IPS-15b (cell line): ENCODE data around the gene MAGEL2.

Experiments
- H3K27me3 ChIP-seq: one replicate; pipeline ENCODE4 v1.6.1; 2013; ENCODE audit warnings: low read length; ENCODE audit not compliant: control insufficient read depth, insufficient read depth
- H3K36me3 ChIP-seq: one replicate; pipeline ENCODE4 v1.6.1; 2013; ENCODE audit warnings: low read length; ENCODE audit not compliant: control insufficient read depth, insufficient read depth
- H3K4me1 ChIP-seq: one replicate; pipeline ENCODE4 v1.6.1; 2013; ENCODE audit warnings: mild to moderate bottlenecking, low read length; ENCODE audit not compliant: control insufficient read depth, insufficient read depth
- H3K4me3 ChIP-seq: one replicate; pipeline ENCODE4 v1.5.1; 2013; ENCODE audit warnings: low read depth, low read length
- H3K9ac ChIP-seq: one replicate; pipeline ENCODE4 v1.6.1; 2013; ENCODE audit warnings: low read depth, mild to moderate bottlenecking, low read length
- H3K9me3 ChIP-seq: one replicate; pipeline ENCODE4 v1.6.1; 2013; ENCODE audit warnings: mild to moderate bottlenecking, low read length; ENCODE audit not compliant: control insufficient read depth, insufficient read depth

Gene MAGEL2

DNA sequence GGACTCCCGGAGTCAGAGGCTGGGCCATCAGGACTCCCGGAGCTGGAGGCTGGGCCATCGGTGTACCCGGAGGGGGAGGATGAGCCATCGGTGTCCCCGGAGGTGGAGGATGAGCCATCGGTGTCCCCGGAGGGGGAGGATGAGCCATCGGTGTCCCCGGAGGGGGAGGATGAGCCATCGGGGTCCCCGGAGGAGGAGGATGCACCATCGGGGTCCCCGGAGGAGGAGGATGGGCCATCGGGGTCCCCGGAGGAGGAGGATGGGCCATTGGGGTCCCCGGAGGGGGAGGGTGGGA lies 719 bp downstream of the MAGEL2 start:
- H3K9ac ChIP-seq = no peak overlapping the region
- peaks cover 6% of the 10 kb centered on the region for H3K27me3 ChIP-seq
- no peaks in the 10 kb centered on the region for H3K9me3 ChIP-seq
- H3K4me1 ChIP-seq = peaks cover 2% of the 10 kb centered on the region
- no peaks in the 10 kb centered on the region for H3K36me3 ChIP-seq
- H3K4me3 ChIP-seq = peak overlapping the region; percentile 87

DNA sequence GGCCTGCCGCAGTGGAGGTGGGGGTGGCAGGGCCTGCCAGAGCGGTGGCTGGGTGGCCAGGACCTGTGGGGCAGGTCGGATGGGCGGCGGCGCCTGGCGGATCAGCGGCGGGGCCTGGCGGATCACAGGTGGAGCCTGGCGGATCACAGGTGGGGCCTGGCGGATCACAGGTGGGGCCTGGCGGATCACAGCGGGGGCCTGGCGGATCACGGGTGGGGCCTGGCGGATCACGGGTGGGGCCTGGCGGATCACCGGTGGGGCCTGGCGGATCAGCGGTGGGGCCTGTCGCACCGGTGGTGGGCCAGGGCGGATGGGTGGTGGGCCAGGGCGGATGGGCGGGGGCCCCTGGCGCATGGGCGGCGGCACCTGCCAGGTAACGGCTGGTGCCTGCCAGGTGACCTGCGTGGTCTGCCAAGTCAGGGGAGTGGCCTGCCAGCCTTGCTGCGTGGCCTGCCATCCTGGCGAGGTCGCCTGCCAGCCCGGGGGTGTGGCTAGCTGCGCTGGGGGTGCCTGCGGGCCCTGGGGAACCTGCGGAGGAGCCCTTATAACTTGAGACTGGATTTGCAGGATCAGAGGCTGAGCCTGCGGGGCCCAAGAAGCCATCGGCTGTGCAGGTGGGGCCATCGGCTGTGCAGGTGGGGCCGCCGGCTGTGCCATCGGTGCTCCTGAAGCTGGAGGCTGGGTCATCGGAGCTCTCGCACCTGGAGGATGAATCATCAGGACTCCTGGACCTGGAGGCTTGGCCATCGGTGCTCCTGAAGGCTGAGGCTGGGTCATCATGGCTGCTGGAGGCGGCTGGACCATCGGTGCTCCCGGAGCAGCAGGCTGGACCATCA lies 1.3 kb downstream of the MAGEL2 start:
- Histone ChIP-seq H3K27me3 (peaks cover 6% of the 10 kb centered on the region), H3K4me3 (peak overlapping the region; percentile 87), H3K4me1 (peaks cover 2% of the 10 kb centered on the region), H3K9me3 (no peaks in the 10 kb centered on the region), H3K36me3 (no peaks in the 10 kb centered on the region), H3K9ac (no peak overlapping the region)

DNA sequence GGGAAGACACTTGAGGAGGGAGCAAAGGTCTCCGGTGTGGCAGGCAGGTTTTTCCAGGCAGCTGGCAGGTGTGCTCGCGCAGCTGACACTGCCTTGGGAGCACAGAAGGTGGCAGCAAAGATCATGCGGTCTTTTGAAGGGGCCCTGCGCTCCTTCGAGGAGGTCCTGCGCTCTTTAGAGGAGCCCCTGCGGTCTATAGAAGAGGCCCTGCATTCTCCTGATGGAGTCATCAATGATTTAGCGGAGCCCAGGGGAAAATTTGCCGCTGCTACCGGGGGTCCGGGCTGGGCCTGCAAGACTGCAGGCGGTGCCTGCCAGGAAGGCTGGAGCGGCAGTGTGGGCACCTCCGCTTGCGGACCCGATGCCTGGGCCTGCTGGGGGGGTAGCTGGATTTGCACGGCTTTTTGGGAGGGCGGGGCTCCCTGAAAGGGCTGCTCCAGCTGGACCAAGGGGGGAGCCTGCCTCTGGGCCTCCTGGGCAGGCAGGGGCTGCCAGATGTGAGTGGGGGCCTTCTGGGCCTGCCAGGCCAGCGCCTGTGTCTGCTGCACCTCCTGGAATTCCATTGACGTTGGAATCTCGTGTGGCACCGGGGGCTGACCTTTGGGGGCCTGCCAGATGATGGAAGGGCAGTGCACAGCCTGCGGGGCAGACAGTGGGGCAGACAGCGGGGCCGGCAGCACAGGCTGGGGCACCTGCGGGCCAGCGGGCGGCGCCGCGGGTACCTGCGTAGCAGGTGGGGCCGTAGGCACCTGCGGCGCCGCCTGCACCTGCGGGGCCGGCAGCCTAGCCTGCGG lies 2.1 kb downstream of the MAGEL2 start:
- no peaks in the 10 kb centered on the region for H3K9me3 ChIP-seq
- peaks cover 2% of the 10 kb centered on the region for H3K4me1 ChIP-seq
- H3K4me3 ChIP-seq = peak overlapping the region; percentile 22

GRCh38 chr15:23644829-23645228 lies 2.8 kb downstream of the MAGEL2 start:
- Histone ChIP-seq H3K4me1 (peaks cover 2% of the 10 kb centered on the region), H3K9me3 (no peaks in the 10 kb centered on the region), H3K27me3 (peaks cover 6% of the 10 kb centered on the region), H3K36me3 (no peaks in the 10 kb centered on the region), H3K4me3 (no peak overlapping the region), H3K9ac (no peak overlapping the region)

More for the DNA sequence above, 2.1 kb downstream of the MAGEL2 start:
- H3K36me3 ChIP-seq = no peaks in the 10 kb centered on the region
- H3K9ac ChIP-seq = no peak overlapping the region
- peaks cover 6% of the 10 kb centered on the region for H3K27me3 ChIP-seq

DNA sequence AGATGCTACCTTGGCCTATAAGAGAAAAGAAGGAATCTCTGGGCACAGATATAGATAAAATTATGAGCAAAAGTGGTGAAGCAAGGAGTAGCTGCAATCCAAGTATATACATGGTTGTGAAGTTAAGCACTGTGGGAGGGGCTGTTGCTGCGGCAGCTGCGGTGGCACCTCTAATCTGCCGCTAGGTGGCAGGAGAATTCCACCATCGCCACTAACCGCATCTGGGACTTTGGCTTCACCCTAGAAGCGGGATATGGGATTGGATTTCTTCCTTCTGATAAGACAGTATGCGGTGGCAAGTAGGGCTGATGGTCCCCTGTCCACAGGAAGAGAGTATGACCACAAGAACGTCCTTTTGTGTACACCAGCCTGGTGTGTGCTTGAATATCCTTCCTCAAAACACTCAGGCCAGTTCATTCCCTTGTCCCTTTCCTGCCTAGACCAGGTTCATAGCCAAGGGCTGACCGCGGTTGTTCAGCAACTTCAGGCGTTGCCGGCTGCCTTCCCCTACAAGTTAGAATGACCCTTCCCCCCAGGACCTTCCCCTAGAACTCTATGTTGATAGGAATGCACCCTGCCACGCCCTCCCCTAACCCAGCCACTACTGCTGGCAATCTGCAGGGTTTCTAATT lies 5.1 kb downstream of the MAGEL2 start:
- Histone ChIP-seq H3K9ac (no peak overlapping the region), H3K9me3 (no peaks in the 10 kb centered on the region), H3K36me3 (no peaks in the 10 kb centered on the region), H3K27me3 (no peaks in the 10 kb centered on the region), H3K4me1 (no peaks in the 10 kb centered on the region), H3K4me3 (peak overlapping the region; percentile 50)

- peaks cover under 1% of the 10 kb centered on the region for H3K4me1 ChIP-seq
- H3K4me3 ChIP-seq = no peak overlapping the region
- no peak overlapping the region for H3K9ac ChIP-seq
- H3K27me3 ChIP-seq = peaks cover 45% of the 10 kb centered on the region
- H3K9me3 ChIP-seq = no peaks in the 10 kb centered on the region
- no peaks in the 10 kb centered on the region for H3K36me3 ChIP-seq
Measured at GRCh38 chr15:23634181-23634580, 13.5 kb downstream of the MAGEL2 start.

DNA sequence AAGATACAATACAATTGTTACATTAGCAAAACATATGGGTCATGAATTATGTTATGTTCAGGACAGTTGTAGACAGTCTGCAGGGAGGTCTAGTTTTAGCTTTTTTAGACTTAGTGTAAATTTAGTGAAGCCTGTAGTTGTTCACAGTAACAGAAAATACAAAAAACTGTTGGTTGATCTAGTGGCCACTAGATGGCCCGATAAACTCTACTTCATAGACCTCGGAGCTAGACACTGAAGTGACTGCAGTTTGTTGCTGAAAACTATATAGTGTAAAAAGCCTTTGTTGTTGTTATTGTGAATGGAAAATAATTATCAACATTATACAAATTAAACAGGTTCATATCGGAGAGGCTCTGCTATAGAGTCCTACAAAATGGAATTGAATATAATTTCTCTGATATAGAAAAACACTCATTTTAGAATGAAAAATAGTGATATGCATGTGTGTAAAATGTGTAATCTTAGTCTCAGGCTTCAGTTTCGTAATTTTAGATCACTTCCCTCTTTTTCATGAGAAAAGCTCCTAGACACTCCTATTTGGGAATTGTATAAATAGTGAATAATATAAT lies 18.3 kb downstream of the MAGEL2 start:
- Histone ChIP-seq H3K4me3 (peak overlapping the region; percentile 6), H3K4me1 (peaks cover 3% of the 10 kb centered on the region), H3K27me3 (peaks cover 82% of the 10 kb centered on the region)

GRCh38 chr15:23628612-23629233 lies 18.9 kb downstream of the MAGEL2 start:
- H3K4me1 ChIP-seq = peaks cover 3% of the 10 kb centered on the region
- peaks cover 84% of the 10 kb centered on the region for H3K27me3 ChIP-seq
- H3K9me3 ChIP-seq = no peaks in the 10 kb centered on the region
- peak overlapping the region; percentile 6 for H3K4me3 ChIP-seq
- no peaks in the 10 kb centered on the region for H3K36me3 ChIP-seq
- H3K9ac ChIP-seq = no peak overlapping the region

More for the DNA sequence above, 18.3 kb downstream of the MAGEL2 start:
- Histone ChIP-seq H3K9ac (no peak overlapping the region), H3K36me3 (no peaks in the 10 kb centered on the region), H3K9me3 (no peaks in the 10 kb centered on the region)

- H3K9ac ChIP-seq = no peak overlapping the region
- H3K9me3 ChIP-seq = no peaks in the 10 kb centered on the region
- no peaks in the 10 kb centered on the region for H3K36me3 ChIP-seq
Measured at GRCh38 chr15:23616536-23616935, 31.1 kb downstream of the MAGEL2 start.

GRCh38 chr15:23606226-23606625 lies 41.4 kb downstream of the MAGEL2 start:
- Histone ChIP-seq H3K36me3 (no peaks in the 10 kb centered on the region), H3K9me3 (no peaks in the 10 kb centered on the region), H3K4me3 (no peak overlapping the region), H3K9ac (no peak overlapping the region), H3K4me1 (no peaks in the 10 kb centered on the region), H3K27me3 (no peaks in the 10 kb centered on the region)

More at GRCh38 chr15:23616536-23616935, 31.1 kb downstream of the MAGEL2 start:
- Histone ChIP-seq H3K27me3 (peaks cover 28% of the 10 kb centered on the region), H3K4me3 (no peak overlapping the region), H3K4me1 (no peaks in the 10 kb centered on the region)

GRCh38 chr15:23602124-23602523 lies 45.5 kb downstream of the MAGEL2 start:
- H3K4me1 ChIP-seq = no peaks in the 10 kb centered on the region
- no peak overlapping the region for H3K9ac ChIP-seq
- H3K4me3 ChIP-seq = no peak overlapping the region
- H3K9me3 ChIP-seq = no peaks in the 10 kb centered on the region
- H3K27me3 ChIP-seq = no peaks in the 10 kb centered on the region
- H3K36me3 ChIP-seq = no peaks in the 10 kb centered on the region
